ENCODE measurements around the gene DLG5.

The DLG5 gene

GRCh38 chr10:77971804-77972144 is 45.2 kb upstream of the DLG5 start:
- H3K36me3 ChIP-seq (ENCODE audit: insufficient read depth, low read length) = peaks cover 14% of the 10 kb centered on the region
- H3K4me1 ChIP-seq (ENCODE audit: insufficient read depth, low read length) = peaks cover 9% of the 10 kb centered on the region
- no peak for TF ChIP-seq CTCF (IDR thresholded peaks at IDR 0.05; ENCODE audit: borderline replicate concordance, extremely low read depth, low read length, poor library complexity, severe bottlenecking)
- no peak for TF ChIP-seq EZH2 (IDR thresholded peaks at IDR 0.05; ENCODE audit: borderline replicate concordance, low read depth, low read length, severe bottlenecking)
- H3K9ac ChIP-seq (ENCODE audit: low read depth, low read length) = no peak overlapping the region
- ATAC-seq (ENCODE audit: insufficient read depth, low read depth) (no peak), DNase-seq (no peak)
- no peaks in the 10 kb centered on the region for H4K20me1 ChIP-seq (ENCODE audit: insufficient read depth, low read length)
- no peaks in the 10 kb centered on the region for H3K9me3 ChIP-seq (ENCODE audit: insufficient read depth, low read length, severe bottlenecking)
- no peak overlapping the region for H3K4me2 ChIP-seq (ENCODE audit: insufficient read depth, low read length)
- no peaks in the 10 kb centered on the region for H3K27me3 ChIP-seq (ENCODE audit: insufficient read depth, low read length, poor library complexity)
- H2AFZ ChIP-seq (ENCODE audit: low read depth, low read length) = no peak overlapping the region
- no peaks in the 10 kb centered on the region for H3K79me2 ChIP-seq (ENCODE audit: insufficient read depth, low read length)
- no peak overlapping the region for H3K27ac ChIP-seq (ENCODE audit: low read length)
- no peak overlapping the region for H3K4me3 ChIP-seq (ENCODE audit: low read depth in 1 of 2, low read length in 2 of 2)

- Histone ChIP-seq H3K79me2 (ENCODE audit: insufficient read depth, low read length) (no peaks in the 10 kb centered on the region), H3K4me3 (ENCODE audit: low read depth in 1 of 2, low read length in 2 of 2) (no peak overlapping the region), H3K4me1 (ENCODE audit: insufficient read depth, low read length) (peaks cover 9% of the 10 kb centered on the region), H4K20me1 (ENCODE audit: insufficient read depth, low read length) (no peaks in the 10 kb centered on the region), H3K9ac (ENCODE audit: low read depth, low read length) (no peak overlapping the region), H3K36me3 (ENCODE audit: insufficient read depth, low read length) (peaks cover 8% of the 10 kb centered on the region), H3K4me2 (ENCODE audit: insufficient read depth, low read length) (no peak overlapping the region), H3K27me3 (ENCODE audit: insufficient read depth, low read length, poor library complexity) (no peaks in the 10 kb centered on the region), H2AFZ (ENCODE audit: low read depth, low read length) (no peak overlapping the region), H3K27ac (ENCODE audit: low read length) (no peak overlapping the region), H3K9me3 (ENCODE audit: insufficient read depth, low read length, severe bottlenecking) (no peaks in the 10 kb centered on the region)
- DNase-seq (peak; percentile 16), ATAC-seq (ENCODE audit: insufficient read depth, low read depth) (peak; percentile 37; the same call in 1 of the 3 replicates)
- TF ChIP-seq CTCF (IDR thresholded peaks at IDR 0.05; ENCODE audit: borderline replicate concordance, extremely low read depth, low read length, poor library complexity, severe bottlenecking) (no peak), EZH2 (IDR thresholded peaks at IDR 0.05; ENCODE audit: borderline replicate concordance, low read depth, low read length, severe bottlenecking) (no peak)
These were observed 44.6 kb upstream of the DLG5 start for GRCh38 chr10:77970869-77971803.

GRCh38 chr10:77969114-77969513 is 42.6 kb upstream of the DLG5 start:
- H3K36me3 ChIP-seq (ENCODE audit: insufficient read depth, low read length) = no peaks in the 10 kb centered on the region; the same call in 1 of the 2 replicates
- no peak for TF ChIP-seq CTCF (IDR thresholded peaks at IDR 0.05; ENCODE audit: borderline replicate concordance, extremely low read depth, low read length, poor library complexity, severe bottlenecking)
- no peak for TF ChIP-seq EZH2 (IDR thresholded peaks at IDR 0.05; ENCODE audit: borderline replicate concordance, low read depth, low read length, severe bottlenecking)
- no peaks in the 10 kb centered on the region for H3K79me2 ChIP-seq (ENCODE audit: insufficient read depth, low read length)
- H2AFZ ChIP-seq (ENCODE audit: low read depth, low read length) = no peak overlapping the region
- no peak overlapping the region for H3K9ac ChIP-seq (ENCODE audit: low read depth, low read length)
- no peaks in the 10 kb centered on the region for H4K20me1 ChIP-seq (ENCODE audit: insufficient read depth, low read length)
- H3K27ac ChIP-seq (ENCODE audit: low read length) = no peak overlapping the region
- H3K4me1 ChIP-seq (ENCODE audit: insufficient read depth, low read length) = peaks cover 9% of the 10 kb centered on the region
- no peaks in the 10 kb centered on the region for H3K9me3 ChIP-seq (ENCODE audit: insufficient read depth, low read length, severe bottlenecking)
- DNase-seq (no peak), ATAC-seq (ENCODE audit: insufficient read depth, low read depth) (no peak)
- H3K4me2 ChIP-seq (ENCODE audit: insufficient read depth, low read length) = no peak overlapping the region
- no peak overlapping the region for H3K4me3 ChIP-seq (ENCODE audit: low read depth in 1 of 2, low read length in 2 of 2)
- H3K27me3 ChIP-seq (ENCODE audit: insufficient read depth, low read length, poor library complexity) = no peaks in the 10 kb centered on the region
